Uterus (tissue), 4 donors: ENCODE results near the gene FARP2. TPM values are rescaled to one million over a fixed set of nuclear protein-coding genes. Genes with fewer than 3 reads are reported as not detected.

Source experiments
- DNase-seq, 2 donors: peaks; one replicate each; pipeline ENCODE4 v3.0.0-alpha.2; 2019 to 2020
- H3K27ac ChIP-seq, 2 donors: fragments of 200-600 bp; sonication (generic); 1 replicate in 1 of 2; 2 replicates in 1 of 2; pipeline ENCODE4 v1.5.1; 2016 to 2018
- H3K27me3 ChIP-seq, 2 donors: fragments of 200-600 bp; sonication (generic); one replicate each; pipeline ENCODE4 v1.5.1; 2018 to 2019; ENCODE audit warnings: control low read depth in 1 of 2
- H3K36me3 ChIP-seq, 2 donors: fragments of 200-600 bp; sonication (generic); one replicate each; pipeline ENCODE4 v1.5.1; 2019; ENCODE audit warnings: control low read depth in 1 of 2
- H3K4me1 ChIP-seq, 2 donors: fragments of 200-600 bp; sonication (generic); one replicate each; pipeline ENCODE4 v1.5.1; 2018 to 2019; ENCODE audit warnings: control low read depth in 1 of 2
- H3K4me3 ChIP-seq, 2 donors: fragments of 200-600 bp; sonication (generic); 1 replicate in 1 of 2; 2 replicates in 1 of 2; pipeline ENCODE4 v1.5.1; 2018 to 2019; ENCODE audit warnings: mild to moderate bottlenecking in 1 of 2
- H3K9me3 ChIP-seq, 2 donors: fragments of 200-600 bp; sonication (generic); one replicate each; pipeline ENCODE4 v1.5.1; 2019; ENCODE audit warnings: control low read depth in 1 of 2
- POLR2A ChIP-seq, 2 donors: fragments of 450-650 bp; IDR thresholded peaks; one replicate each; pipeline ENCODE4 v1.6.1; 2016; ENCODE audit warnings: antibody characterized with exemption in 2 of 2, mild to moderate bottlenecking in 1 of 2, moderate library complexity in 1 of 2
- intact Hi-C: fragments of 100-400 bp; cut with DNase I; formaldehyde crosslinking; loops from one replicate; pipeline ENCODE4 v1.15.1; 2023; ENCODE audit warnings: low total_unique reads
- total RNA-seq, 4 donors: library from RNA; depleted of rRNA in 3 of 4; stranded (reverse); fragments of >200 nt in 3 of 4; gene quantifications; one replicate each; pipeline versions ENCODE4 v1.1.0 to v1.2.4, GENCODE V29; 2014 to 2023
- TF ChIP-seq, protein P1 (sequence below), 4 experiments: fragments of 200-600 bp in 2 of 4; fragments of 450-650 bp in 2 of 4; sonication (generic) in 2 of 4; IDR thresholded peaks; one replicate each; pipeline ENCODE4 v1.5.1; 2016 to 2019; ENCODE audit warnings: antibody characterized with exemption in 4 of 4, mild to moderate bottlenecking in 2 of 4, moderate library complexity in 1 of 4
- donor health status: DM: yes; HTN: yes; CAD: no.

FARP2 gene
- total RNA-seq, 4 donors from 2014 or later: 20.0 to 92.0 (median 40.6) TPM

DNA sequence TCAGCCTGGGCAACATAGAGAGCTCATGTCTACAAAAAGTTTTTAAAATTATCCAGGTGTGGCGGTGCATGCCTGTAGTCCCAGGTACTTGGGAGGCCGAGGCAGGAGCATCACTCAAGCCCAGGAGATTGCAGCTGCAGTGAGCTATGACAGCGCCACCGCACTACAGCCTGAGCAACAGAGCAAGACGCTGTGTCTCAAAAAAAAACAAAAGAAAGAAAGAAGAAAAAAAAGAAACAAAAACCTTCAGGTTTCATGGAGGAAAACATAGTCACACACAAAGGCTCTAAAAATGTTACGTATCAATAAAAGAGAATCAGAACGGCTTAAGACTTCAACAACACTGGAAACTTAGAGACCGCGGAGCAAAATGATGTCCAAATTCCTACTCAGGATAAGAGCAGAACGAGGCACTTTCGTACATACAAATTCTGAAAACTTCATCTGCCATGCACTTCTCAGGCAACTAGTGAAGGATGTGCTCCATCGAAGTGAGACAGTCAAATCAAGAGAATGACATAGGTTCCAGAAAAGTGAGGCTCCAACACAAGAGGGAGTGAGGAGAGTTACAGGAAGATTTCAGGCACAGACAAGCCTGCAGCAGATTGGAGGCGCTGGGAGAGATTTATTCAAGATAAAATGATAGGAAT, 45.0 kb upstream of the FARP2 start:
- Histone ChIP-seq H3K36me3 (no peaks in the 10 kb centered on the region), H3K27me3 (no peaks in the 10 kb centered on the region), H3K27ac (no peak overlapping the region), H3K4me3 (no peak overlapping the region), H3K4me1 (peaks cover 3 to 10% of the 10 kb centered on the region in 2 donors), H3K9me3 (no peaks in the 10 kb centered on the region)
- intact Hi-C loops: no loop called here
- no peak for TF ChIP-seq POLR2A (IDR thresholded peaks at IDR 0.05)
- TF ChIP-seq, protein P1, sequence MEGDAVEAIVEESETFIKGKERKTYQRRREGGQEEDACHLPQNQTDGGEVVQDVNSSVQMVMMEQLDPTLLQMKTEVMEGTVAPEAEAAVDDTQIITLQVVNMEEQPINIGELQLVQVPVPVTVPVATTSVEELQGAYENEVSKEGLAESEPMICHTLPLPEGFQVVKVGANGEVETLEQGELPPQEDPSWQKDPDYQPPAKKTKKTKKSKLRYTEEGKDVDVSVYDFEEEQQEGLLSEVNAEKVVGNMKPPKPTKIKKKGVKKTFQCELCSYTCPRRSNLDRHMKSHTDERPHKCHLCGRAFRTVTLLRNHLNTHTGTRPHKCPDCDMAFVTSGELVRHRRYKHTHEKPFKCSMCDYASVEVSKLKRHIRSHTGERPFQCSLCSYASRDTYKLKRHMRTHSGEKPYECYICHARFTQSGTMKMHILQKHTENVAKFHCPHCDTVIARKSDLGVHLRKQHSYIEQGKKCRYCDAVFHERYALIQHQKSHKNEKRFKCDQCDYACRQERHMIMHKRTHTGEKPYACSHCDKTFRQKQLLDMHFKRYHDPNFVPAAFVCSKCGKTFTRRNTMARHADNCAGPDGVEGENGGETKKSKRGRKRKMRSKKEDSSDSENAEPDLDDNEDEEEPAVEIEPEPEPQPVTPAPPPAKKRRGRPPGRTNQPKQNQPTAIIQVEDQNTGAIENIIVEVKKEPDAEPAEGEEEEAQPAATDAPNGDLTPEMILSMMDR (IDR thresholded peaks at IDR 0.05): no peak
- no peak for DNase-seq

DNA sequence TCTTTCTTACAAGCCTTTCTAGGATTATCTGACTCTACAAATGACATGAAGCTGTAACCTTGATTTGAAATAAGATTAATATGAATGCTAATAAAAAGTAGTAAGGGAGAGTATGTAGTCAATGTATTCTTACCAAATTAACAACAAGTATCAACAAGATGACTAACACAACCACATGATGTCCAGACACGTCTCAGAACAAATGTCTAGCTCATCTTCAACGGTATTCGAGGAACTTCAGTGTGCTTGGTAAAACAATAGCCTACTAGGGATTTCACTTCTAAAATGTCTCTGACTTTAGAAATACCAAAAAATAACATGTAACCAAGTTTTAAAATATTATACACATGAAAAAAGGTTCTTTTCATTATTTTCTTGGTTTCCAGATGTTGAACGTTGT, 44.0 kb upstream of the FARP2 start:
- Histone ChIP-seq H3K27ac (no peak overlapping the region), H3K4me3 (no peak overlapping the region), H3K36me3 (no peaks in the 10 kb centered on the region), H3K4me1 (peaks cover 3 to 10% of the 10 kb centered on the region in 2 donors), H3K9me3 (no peaks in the 10 kb centered on the region), H3K27me3 (no peaks in the 10 kb centered on the region)
- intact Hi-C loops: no loop called here
- no peak for DNase-seq
- TF ChIP-seq, protein P1 (IDR thresholded peaks at IDR 0.05): no peak
- TF ChIP-seq POLR2A (IDR thresholded peaks at IDR 0.05): no peak

DNA sequence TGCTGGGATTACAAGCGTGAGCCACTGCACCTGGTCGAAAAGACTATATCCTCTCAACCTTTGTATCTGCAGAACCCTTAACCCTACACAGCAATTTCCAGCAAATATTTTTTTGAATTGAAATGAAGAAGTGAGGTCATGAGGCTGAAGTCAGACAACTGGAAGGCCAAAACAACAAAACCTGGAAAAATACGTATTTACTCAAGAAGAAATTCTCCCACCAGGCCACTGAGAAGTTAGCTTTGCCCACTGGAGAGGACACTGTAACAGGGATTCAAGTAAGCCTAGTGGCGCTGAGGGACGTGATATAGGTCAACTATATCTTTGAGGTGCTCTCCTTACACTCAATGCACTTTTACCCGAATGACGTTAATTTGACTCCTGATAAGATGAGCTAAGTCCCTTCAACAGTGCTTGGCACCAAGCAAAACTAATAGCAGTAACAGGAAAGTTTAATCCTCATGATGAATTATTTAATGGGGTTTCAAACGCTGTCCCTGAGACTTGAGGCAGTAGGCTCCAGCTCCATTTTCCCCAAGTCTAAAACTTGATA, 42.5 kb upstream of the FARP2 start:
- H3K27ac ChIP-seq: no peak overlapping the region
- H3K4me1 ChIP-seq: peaks cover 0 to 10% of the 10 kb centered on the region in 2 donors
- intact Hi-C loops: no loop called here

DNA sequence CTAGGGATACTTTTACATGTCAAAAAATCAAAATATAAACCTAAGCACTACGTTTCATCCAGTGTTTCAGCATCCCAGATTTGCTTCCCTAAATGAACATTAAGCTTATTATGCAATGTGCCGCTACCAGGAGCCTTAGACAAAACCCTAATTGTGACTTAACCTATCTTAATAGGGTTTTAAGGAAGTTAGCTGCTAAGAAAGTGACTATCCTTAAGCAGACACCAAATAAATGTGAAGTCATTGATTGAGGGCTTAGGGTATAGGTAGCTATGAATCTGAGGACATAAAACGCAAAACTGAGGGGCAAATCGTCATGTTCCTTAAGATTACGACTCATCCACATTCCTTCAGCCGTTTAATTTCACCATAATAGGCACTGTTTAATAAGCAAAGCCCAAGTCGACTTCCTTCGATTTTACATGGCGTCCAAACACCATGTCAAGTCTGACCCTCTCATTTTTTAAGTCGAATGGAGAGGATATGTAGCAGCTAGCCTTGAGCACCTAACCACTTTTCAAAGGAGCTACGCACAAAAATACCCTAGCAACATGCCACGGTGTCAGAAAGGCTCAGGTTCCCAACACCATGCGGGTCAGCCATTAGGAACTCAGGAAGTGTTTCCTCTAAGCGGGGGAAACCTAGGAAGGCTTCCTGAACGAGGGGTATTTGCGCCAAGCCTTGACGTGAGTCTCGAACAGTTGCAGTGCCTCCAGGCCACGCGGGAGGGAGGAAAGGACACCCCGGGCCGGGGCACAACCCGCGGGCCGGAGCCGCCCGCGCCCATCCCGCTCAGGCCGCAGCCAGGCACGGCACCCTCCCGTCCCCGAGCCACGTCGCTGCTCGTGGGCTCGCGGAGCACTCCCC, 41.6 kb upstream of the FARP2 start:
- intact Hi-C loops: no loop called here
- Histone ChIP-seq H3K4me1 (peaks cover 0 to 6% of the 10 kb centered on the region in 2 donors), H3K36me3 (no peaks in the 10 kb centered on the region), H3K4me3 (peak overlapping the region; percentile 68 to 82), H3K9me3 (no peaks in the 10 kb centered on the region), H3K27me3 (no peaks in the 10 kb centered on the region), H3K27ac (peak overlapping the region; percentile 98 to 99)
- DNase-seq: no peak
- no peak for TF ChIP-seq POLR2A (IDR thresholded peaks at IDR 0.05)
- TF ChIP-seq, protein P1 (IDR thresholded peaks at IDR 0.05): no peak

More for the DNA sequence above, 42.5 kb upstream of the FARP2 start:
- no peak for DNase-seq
- no peaks in the 10 kb centered on the region for H3K36me3 ChIP-seq
- H3K27me3 ChIP-seq: no peaks in the 10 kb centered on the region
- no peak overlapping the region for H3K4me3 ChIP-seq
- TF ChIP-seq, protein P1 (IDR thresholded peaks at IDR 0.05): no peak
- TF ChIP-seq POLR2A (IDR thresholded peaks at IDR 0.05): no peak
- no peaks in the 10 kb centered on the region for H3K9me3 ChIP-seq
